ENCODE results near the gene IRF5. TPM values are rescaled to one million over a fixed set of nuclear protein-coding genes. Genes with fewer than 3 reads are reported as not detected.
A peak's percentile ranks its signal among the peaks of the same experiment; 100 is the strongest.

IRF5 gene
- polyA plus RNA-seq, 3 donors = 130 to 170 (median 155) TPM

DNA sequence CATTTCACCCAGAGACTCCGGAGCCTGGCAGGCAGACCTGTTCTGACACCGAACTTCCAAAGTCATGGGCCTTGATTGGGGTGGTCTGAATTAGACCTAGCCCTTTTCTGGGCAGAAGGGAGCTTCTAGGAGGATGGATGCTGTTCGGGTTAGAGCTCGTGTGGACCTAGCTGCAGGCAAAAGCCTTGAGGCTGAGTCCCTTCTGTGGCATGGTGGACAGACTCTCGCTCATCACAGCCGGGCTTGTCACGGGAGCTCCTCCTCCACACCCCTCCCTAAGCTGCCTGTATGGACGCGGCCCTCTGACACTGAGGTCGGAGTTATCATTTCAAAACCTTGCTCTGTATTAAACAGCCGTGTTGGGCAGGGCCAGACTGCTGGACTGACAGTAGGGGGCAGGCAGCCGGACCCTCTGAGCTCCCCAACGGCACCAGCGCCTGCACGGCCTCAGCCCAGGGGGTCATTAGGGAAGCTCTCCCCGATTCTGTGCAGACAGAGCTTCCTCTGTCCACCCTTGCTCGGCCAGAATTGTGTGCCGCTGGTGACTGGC is 2.2 kb downstream of the IRF5 start:
- Histone ChIP-seq H3K27me3 (ENCODE audit: control insufficient read depth in 2 of 2, insufficient read depth in 2 of 2, low read length in 2 of 2) (no peaks in the 10 kb centered on the region), H3K4me3 (replicated peaks in 1 of 3; ENCODE audit: low read depth in 2 of 3, low read length in 3 of 3) (peak overlapping the region; percentile 86 to 97 (median 87)), H3K4me2 (replicated peaks; ENCODE audit: extremely low read depth, low read length, poor library complexity, severe bottlenecking) (peak overlapping the region; percentile 86), H3K27ac (ENCODE audit: low read depth in 1 of 2, low read length in 2 of 2) (peak overlapping the region; percentile 90 to 97), H3K79me2 (ENCODE audit: insufficient read depth, low read length) (peaks cover 95% of the 10 kb centered on the region), H3K9me3 (replicated peaks in 1 of 2; ENCODE audit: control insufficient read depth in 1 of 2, insufficient read depth in 1 of 2, low read length in 2 of 2) (no peaks in the 10 kb centered on the region), H3K36me3 (replicated peaks in 1 of 2; ENCODE audit: control insufficient read depth in 1 of 2, insufficient read depth in 2 of 2, low read length in 2 of 2) (peaks cover 14 to 26% of the 10 kb centered on the region in 2 donors), H3K9ac (ENCODE audit: insufficient read depth, low read length, poor library complexity, severe bottlenecking) (peak overlapping the region; percentile 95), H3K4me1 (ENCODE audit: control insufficient read depth in 1 of 2, insufficient read depth in 2 of 2, low read length in 2 of 2) (peaks cover 72 to 80% of the 10 kb centered on the region in 2 donors), H4K20me1 (ENCODE audit: insufficient read depth, low read length) (peaks cover 48% of the 10 kb centered on the region), H2AFZ (ENCODE audit: insufficient read depth, low read depth, low read length, poor library complexity, severe bottlenecking) (no peak overlapping the region)
- peak; percentile 53 to 69 (median 61) for DNase-seq
- H3K4me3 Mint-ChIP-seq = peak overlapping the region; percentile 99
- intact Hi-C loops (cut with micrococcal nuclease) = loop anchor here in 1 of 2 donors (10.0 kb wide), 1 partner anchor 1565 kb away; no protein-coding TSS in a partner anchor
- peaks cover 75% of the 10 kb centered on the region for H3K4me1 Mint-ChIP-seq
- H3K27ac Mint-ChIP-seq = peak overlapping the region; percentile 94 to 98 (median 96)
- TF ChIP-seq, protein P1, sequence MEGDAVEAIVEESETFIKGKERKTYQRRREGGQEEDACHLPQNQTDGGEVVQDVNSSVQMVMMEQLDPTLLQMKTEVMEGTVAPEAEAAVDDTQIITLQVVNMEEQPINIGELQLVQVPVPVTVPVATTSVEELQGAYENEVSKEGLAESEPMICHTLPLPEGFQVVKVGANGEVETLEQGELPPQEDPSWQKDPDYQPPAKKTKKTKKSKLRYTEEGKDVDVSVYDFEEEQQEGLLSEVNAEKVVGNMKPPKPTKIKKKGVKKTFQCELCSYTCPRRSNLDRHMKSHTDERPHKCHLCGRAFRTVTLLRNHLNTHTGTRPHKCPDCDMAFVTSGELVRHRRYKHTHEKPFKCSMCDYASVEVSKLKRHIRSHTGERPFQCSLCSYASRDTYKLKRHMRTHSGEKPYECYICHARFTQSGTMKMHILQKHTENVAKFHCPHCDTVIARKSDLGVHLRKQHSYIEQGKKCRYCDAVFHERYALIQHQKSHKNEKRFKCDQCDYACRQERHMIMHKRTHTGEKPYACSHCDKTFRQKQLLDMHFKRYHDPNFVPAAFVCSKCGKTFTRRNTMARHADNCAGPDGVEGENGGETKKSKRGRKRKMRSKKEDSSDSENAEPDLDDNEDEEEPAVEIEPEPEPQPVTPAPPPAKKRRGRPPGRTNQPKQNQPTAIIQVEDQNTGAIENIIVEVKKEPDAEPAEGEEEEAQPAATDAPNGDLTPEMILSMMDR (IDR thresholded peaks at IDR 0.05) = no peak
- 5% methylated on average over 13 of the region's 18 CpGs for WGBS (ENCODE audit: insufficient coverage)
- peaks cover 16 to 32% of the 10 kb centered on the region in 2 donors for H3K36me3 Mint-ChIP-seq
- H3K9me3 Mint-ChIP-seq = no peaks in the 10 kb centered on the region
- H3K27me3 Mint-ChIP-seq (ENCODE audit: low read depth in 3 of 3) = no peaks in the 10 kb centered on the region

DNA sequence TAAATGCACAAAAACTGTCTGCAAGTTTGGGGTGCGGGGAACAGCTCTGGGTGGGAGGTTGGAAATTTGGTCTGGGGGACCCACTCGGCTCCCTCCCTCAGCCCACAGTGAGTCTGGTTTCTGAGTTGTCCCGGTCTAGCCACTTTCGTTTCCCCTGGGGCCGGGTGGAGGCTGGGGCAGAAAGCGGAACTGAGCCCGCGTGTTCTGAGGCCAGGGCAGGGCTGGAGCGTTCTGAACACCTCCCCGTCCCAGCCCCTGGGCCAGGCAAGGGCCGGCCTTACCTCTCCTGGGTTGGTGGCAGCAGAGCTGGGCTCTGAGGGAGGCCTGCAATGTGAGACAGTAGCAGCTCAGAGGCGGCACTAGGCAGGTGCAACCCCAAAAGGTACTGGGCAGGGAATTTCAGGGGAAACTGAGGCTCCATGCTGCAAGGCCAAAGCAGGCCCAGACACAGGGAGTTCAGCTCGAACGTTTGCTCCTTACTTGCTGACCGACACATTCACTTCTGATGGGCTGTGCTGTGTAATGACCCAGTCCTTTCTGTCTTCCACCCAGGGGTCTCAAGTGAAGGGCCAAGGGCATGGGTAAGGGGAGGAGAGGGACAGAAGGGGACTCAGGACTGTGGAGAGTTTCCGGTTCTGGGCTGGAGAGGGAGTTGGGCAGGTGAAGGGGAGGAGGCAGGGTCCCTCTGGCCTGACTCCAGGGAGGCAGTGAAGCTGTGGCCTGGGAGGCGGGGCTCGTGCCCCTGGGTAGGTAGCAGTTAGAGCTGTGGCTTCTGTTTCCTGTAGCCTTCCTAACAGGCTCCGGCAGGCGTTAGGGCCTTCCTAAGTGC is 3.0 kb downstream of the IRF5 start:
- Histone ChIP-seq H3K9me3 (replicated peaks in 1 of 2; ENCODE audit: control insufficient read depth in 1 of 2, insufficient read depth in 1 of 2, low read length in 2 of 2) (no peaks in the 10 kb centered on the region), H3K4me2 (replicated peaks; ENCODE audit: extremely low read depth, low read length, poor library complexity, severe bottlenecking) (peak overlapping the region; percentile 86), H3K27me3 (ENCODE audit: control insufficient read depth in 2 of 2, insufficient read depth in 2 of 2, low read length in 2 of 2) (no peaks in the 10 kb centered on the region), H2AFZ (ENCODE audit: insufficient read depth, low read depth, low read length, poor library complexity, severe bottlenecking) (peak overlapping the region; percentile 30), H3K36me3 (replicated peaks in 1 of 2; ENCODE audit: control insufficient read depth in 1 of 2, insufficient read depth in 2 of 2, low read length in 2 of 2) (peaks cover 22 to 34% of the 10 kb centered on the region in 2 donors), H3K4me1 (ENCODE audit: control insufficient read depth in 1 of 2, insufficient read depth in 2 of 2, low read length in 2 of 2) (peaks cover 72 to 80% of the 10 kb centered on the region in 2 donors), H3K9ac (ENCODE audit: insufficient read depth, low read length, poor library complexity, severe bottlenecking) (peak overlapping the region; percentile 95), H3K4me3 (replicated peaks in 1 of 3; ENCODE audit: low read depth in 2 of 3, low read length in 3 of 3) (peak overlapping the region; percentile 86 to 97 (median 87)), H3K27ac (ENCODE audit: low read depth in 1 of 2, low read length in 2 of 2) (peak overlapping the region; percentile 90 to 97), H3K79me2 (ENCODE audit: insufficient read depth, low read length) (peaks cover 100% of the 10 kb centered on the region), H4K20me1 (ENCODE audit: insufficient read depth, low read length) (peaks cover 56% of the 10 kb centered on the region)
- Mint-ChIP-seq H3K27ac (peak overlapping the region; percentile 94 to 98 (median 96)), H3K4me3 (peak overlapping the region; percentile 99), H3K4me1 (peaks cover 69% of the 10 kb centered on the region), H3K27me3 (ENCODE audit: low read depth in 3 of 3) (no peaks in the 10 kb centered on the region), H3K36me3 (peaks cover 24 to 39% of the 10 kb centered on the region in 2 donors), H3K9me3 (no peaks in the 10 kb centered on the region)
- intact Hi-C loops (cut with micrococcal nuclease) = loop anchor here in 1 of 2 donors (10.0 kb wide), 1 partner anchor 1566 kb away; no protein-coding TSS in a partner anchor
- 1% methylated on average over 16 of the region's 20 CpGs for WGBS (ENCODE audit: insufficient coverage)
- DNase-seq = peak; percentile 86 to 90 (median 89)
- TF ChIP-seq, protein P1 (IDR thresholded peaks at IDR 0.05) = no peak
